HG02763 (cell line): ENCODE data around the gene AUNIP.

ENCODE experiments used
- ATAC-seq: cut with Tn5 transposase; IDR thresholded peaks from one replicate; pipeline ENCODE4 v1.9.1; 2021; ENCODE audit warnings: mild to moderate bottlenecking, moderate library complexity; ENCODE audit not compliant: unreplicated experiment

The AUNIP gene

GRCh38 chr1:25797939-25798338, 61.3 kb downstream of the AUNIP start:
- ATAC-seq = no peak

- ATAC-seq = no peak
Observed at GRCh38 chr1:25796811-25797458, 62.3 kb downstream of the AUNIP start.

GRCh38 chr1:25795946-25796810, 63.1 kb downstream of the AUNIP start:
- no peak for ATAC-seq

GRCh38 chr1:25795211-25795610, 64.0 kb downstream of the AUNIP start:
- no peak for ATAC-seq

GRCh38 chr1:25794325-25794724, 64.9 kb downstream of the AUNIP start:
- no peak for ATAC-seq

- ATAC-seq = no peak
Observed at GRCh38 chr1:25793585-25794170, 65.6 kb downstream of the AUNIP start.

- no peak for ATAC-seq
Observed at GRCh38 chr1:25792115-25792514, 67.1 kb downstream of the AUNIP start.

GRCh38 chr1:25790472-25790871, 68.8 kb downstream of the AUNIP start:
- no peak for ATAC-seq

GRCh38 chr1:25787760-25788166, 71.5 kb downstream of the AUNIP start:
- no peak for ATAC-seq

GRCh38 chr1:25786887-25787759, 72.1 kb downstream of the AUNIP start:
- ATAC-seq = no peak

- ATAC-seq = no peak
Observed at GRCh38 chr1:25785333-25786067, 73.8 kb downstream of the AUNIP start.

GRCh38 chr1:25784575-25785051, 74.6 kb downstream of the AUNIP start:
- no peak for ATAC-seq
